NB4 (cell line): ENCODE results near the gene SPATA46.

ENCODE experiments used
- MYC ChIP-seq: IDR thresholded peaks from 2 replicates; pipeline ENCODE4 v1.6.1; 2011; ENCODE audit warnings: low read depth, low read length
- POLR2A ChIP-seq: IDR thresholded peaks from 2 replicates; pipeline ENCODE4 v1.6.1; 2011; ENCODE audit warnings: mild to moderate bottlenecking; ENCODE audit not compliant: insufficient read length; ENCODE audit errors: extremely low read depth
- TF ChIP-seq, protein P1 (sequence below): IDR thresholded peaks from one replicate; pipeline ENCODE4 v1.5.1; 2012; ENCODE audit warnings: low read depth, low read length
- TF ChIP-seq, protein P2 (sequence below): IDR thresholded peaks from 2 replicates; pipeline ENCODE4 v1.6.1; 2011; ENCODE audit warnings: low read depth, low read length

GRCh38 chr1:162370161-162370560 lies 6.5 kb downstream of the SPATA46 start:
- TF ChIP-seq, protein P1, sequence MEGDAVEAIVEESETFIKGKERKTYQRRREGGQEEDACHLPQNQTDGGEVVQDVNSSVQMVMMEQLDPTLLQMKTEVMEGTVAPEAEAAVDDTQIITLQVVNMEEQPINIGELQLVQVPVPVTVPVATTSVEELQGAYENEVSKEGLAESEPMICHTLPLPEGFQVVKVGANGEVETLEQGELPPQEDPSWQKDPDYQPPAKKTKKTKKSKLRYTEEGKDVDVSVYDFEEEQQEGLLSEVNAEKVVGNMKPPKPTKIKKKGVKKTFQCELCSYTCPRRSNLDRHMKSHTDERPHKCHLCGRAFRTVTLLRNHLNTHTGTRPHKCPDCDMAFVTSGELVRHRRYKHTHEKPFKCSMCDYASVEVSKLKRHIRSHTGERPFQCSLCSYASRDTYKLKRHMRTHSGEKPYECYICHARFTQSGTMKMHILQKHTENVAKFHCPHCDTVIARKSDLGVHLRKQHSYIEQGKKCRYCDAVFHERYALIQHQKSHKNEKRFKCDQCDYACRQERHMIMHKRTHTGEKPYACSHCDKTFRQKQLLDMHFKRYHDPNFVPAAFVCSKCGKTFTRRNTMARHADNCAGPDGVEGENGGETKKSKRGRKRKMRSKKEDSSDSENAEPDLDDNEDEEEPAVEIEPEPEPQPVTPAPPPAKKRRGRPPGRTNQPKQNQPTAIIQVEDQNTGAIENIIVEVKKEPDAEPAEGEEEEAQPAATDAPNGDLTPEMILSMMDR, result no peak
- TF ChIP-seq POLR2A, result no peak
- TF ChIP-seq, protein P2, sequence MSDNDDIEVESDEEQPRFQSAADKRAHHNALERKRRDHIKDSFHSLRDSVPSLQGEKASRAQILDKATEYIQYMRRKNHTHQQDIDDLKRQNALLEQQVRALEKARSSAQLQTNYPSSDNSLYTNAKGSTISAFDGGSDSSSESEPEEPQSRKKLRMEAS, result no peak
- TF ChIP-seq MYC, result no peak
